Ovary (tissue), 9 donors: ENCODE data around the gene ANAPC16. TPM values are rescaled to one million over a fixed set of nuclear protein-coding genes. Genes with fewer than 3 reads are reported as not detected.

Experiments used
- DNase-seq, 5 donors: peaks; one replicate each; pipeline ENCODE4 v3.0.0-alpha.2; 2019 to 2020
- H3K27ac ChIP-seq, 2 donors: fragments of 200-600 bp; one replicate each; pipeline versions ENCODE4 v1.5.1 to v1.8.0; 2019 to 2022
- H3K27me3 ChIP-seq: fragments of 200-600 bp; one replicate; pipeline ENCODE4 v1.8.0; 2022
- H3K36me3 ChIP-seq: fragments of 200-600 bp; sonication (generic); one replicate; pipeline ENCODE4 v1.5.1; 2019
- H3K4me1 ChIP-seq: one replicate; pipeline ENCODE4 v1.8.1; 2013; ENCODE audit warnings: mild to moderate bottlenecking, moderate library complexity; ENCODE audit not compliant: insufficient read depth
- H3K4me3 ChIP-seq: fragments of 200-600 bp; sonication (generic); one replicate; pipeline ENCODE4 v1.5.1; 2017
- H3K9me3 ChIP-seq, 2 donors: fragments of 200-600 bp in 1 of 2; sonication (generic) in 1 of 2; one replicate each; pipeline versions ENCODE4 v1.5.1 to v1.8.1; 2013 to 2019; ENCODE audit warnings: mild to moderate bottlenecking in 1 of 2, moderate library complexity in 1 of 2
- CTCF ChIP-seq, 3 donors: fragments of 450-650 bp in 2 of 3; fragments of 200-600 bp in 1 of 3; IDR thresholded peaks; one replicate each; pipeline versions ENCODE4 v1.5.1 to v1.8.0; 2016 to 2022; ENCODE audit warnings: antibody characterized with exemption in 3 of 3, mild to moderate bottlenecking in 1 of 3
- EP300 ChIP-seq: sonication (generic); formaldehyde crosslinking; IDR thresholded peaks from one replicate; pipeline ENCODE4 v1.6.1; 2017; ENCODE audit warnings: antibody characterized with exemption
- POLR2A ChIP-seq: fragments of 450-650 bp; IDR thresholded peaks from one replicate; pipeline ENCODE4 v1.6.1; 2017; ENCODE audit warnings: antibody characterized with exemption, mild to moderate bottlenecking, moderate library complexity
- WGBS, 3 donors: extraction: QIAGEN DNeasy Blood & Tissue Kit in 1 of 3; methylation state at CpG; one replicate each; pipeline versions ENCODE4 v1.1.5 to v1.1.7; 2013 to 2017; 5-methylcytosine and 5-hydroxymethylcytosine counted together
- intact Hi-C, 4 donors: fragments of 100-400 bp; cut with DNase I; formaldehyde crosslinking; loops; one replicate each; pipeline versions ENCODE4 v1.11.0 to v1.15.1; 2022 to 2023
- polyA plus RNA-seq, 2 donors: library from polyadenylated mRNA; stranded (reverse); fragments of 200-250 nt in 1 of 2; fragments of 350-450 nt in 1 of 2; fragmentation: Illumina TruSeq in 1 of 2; extraction: RNeasy Lipid Tissue Mini Kit (QIAGEN cat#74804) in 1 of 2; gene quantifications; one replicate each; pipeline ENCODE4 v1.2.3, GENCODE V29; 2013 to 2014
- total RNA-seq, 7 donors: library from RNA; depleted of rRNA in 2 of 7; stranded (reverse); fragments of >200 nt in 2 of 7; fragmentation: NEBNext Ultra II Directional in 3 of 7; extraction: Animal tissue kit (Norgen Biotek cat#: 25700) in 3 of 7; gene quantifications; one replicate each; pipeline versions ENCODE4 v1.1.0 to v1.2.4, GENCODE V29; 2016 to 2023
- donor health status: DM: no; HTN: no; CAD: no; lungs with moderate emphysema.
- donor health status: DM: no; HTN: no; CAD: no.
- donor health status: Bipolar disorder and iron deficiency.
- donor health status: DM: yes; HTN: yes; CAD: no.
- donor health status: DM: no; HTN: no; CAD: no.
- donor health status: DM: yes; HTN: yes; CAD: no.

ANAPC16 gene
- total and polyA plus RNA-seq, 9 donors = 71.6 to 160 (median 120) TPM

GRCh38 chr10:72235544-72236279 is 19.9 kb downstream of the ANAPC16 start:
- peak in 1 of 5 donors; percentile 2 for DNase-seq
- Histone ChIP-seq H3K4me1 (no peaks in the 10 kb centered on the region), H3K27ac (no peak overlapping the region), H3K36me3 (no peaks in the 10 kb centered on the region), H3K9me3 (no peaks in the 10 kb centered on the region), H3K27me3 (no peaks in the 10 kb centered on the region), H3K4me3 (no peak overlapping the region)
- no peak for TF ChIP-seq CTCF (IDR thresholded peaks at IDR 0.05)
- WGBS, 3 donors = 83 to 89% (median 86%) methylated on average over 6 of the region's 6 CpGs
- intact Hi-C loops = loop anchor here in 1 of 4 donors (10.0 kb wide), 1 partner anchor 89 kb away; no protein-coding TSS in a partner anchor

DNA sequence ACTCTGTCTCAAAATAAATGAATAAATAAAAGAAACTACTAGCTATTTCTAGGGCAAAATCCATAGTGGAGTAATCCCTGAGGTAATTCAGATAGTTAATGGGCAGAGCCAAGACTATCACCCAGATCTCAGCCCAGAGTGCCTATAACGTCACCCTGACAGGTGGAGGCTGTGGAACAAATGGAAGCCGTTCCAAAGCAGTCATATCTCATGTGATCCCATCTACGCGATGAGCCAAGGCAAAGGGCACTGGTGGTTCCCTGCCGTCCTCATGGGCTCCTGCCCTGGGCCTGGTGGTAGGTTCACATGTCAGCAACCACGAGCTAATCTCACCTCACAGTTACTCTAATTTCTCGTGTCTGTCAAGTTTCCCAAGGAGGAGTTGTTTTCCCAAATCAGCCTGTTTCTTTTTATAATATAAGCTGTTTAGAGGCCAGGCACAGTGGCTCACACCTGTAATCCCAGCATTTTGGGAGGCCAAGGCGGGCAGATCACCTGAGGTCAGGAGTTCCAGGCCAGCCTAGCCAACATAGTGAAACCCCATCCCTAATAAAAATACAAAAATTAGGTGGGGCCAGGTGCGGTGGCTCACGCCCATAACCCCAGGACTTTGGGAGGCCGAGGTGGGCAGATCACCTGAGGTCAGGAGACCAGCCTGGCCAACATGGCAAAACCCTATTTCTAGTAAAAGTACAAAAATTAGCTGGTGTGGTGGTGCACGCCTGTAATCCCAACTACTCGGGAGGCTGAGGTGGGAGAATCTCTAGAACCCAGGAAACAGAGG is 22.8 kb downstream of the ANAPC16 start:
- Histone ChIP-seq H3K27me3 (no peaks in the 10 kb centered on the region), H3K4me3 (no peak overlapping the region), H3K27ac (peak overlapping the region in 1 of 2 donors; percentile 7), H3K36me3 (no peaks in the 10 kb centered on the region), H3K9me3 (no peaks in the 10 kb centered on the region), H3K4me1 (peaks cover 5% of the 10 kb centered on the region)
- TF ChIP-seq CTCF (IDR thresholded peaks at IDR 0.05) (no peak), POLR2A (no peak), EP300 (no peak)
- DNase-seq = peak in 2 of 5 donors; percentile 16 to 26
- WGBS, 3 donors = 89 to 92% (median 90%) methylated on average over 13 of the region's 13 CpGs
- intact Hi-C loops = loop anchor here in 1 of 4 donors (10.0 kb wide), 1 partner anchor 86 kb away; no protein-coding TSS in a partner anchor

- H3K9me3 ChIP-seq = no peaks in the 10 kb centered on the region
- 34 to 89% (median 86%) methylated on average over 1 of the region's 1 CpG for WGBS, 3 donors
- H3K36me3 ChIP-seq = no peaks in the 10 kb centered on the region
- TF ChIP-seq POLR2A (no peak), EP300 (no peak), CTCF (IDR thresholded peaks at IDR 0.05) (no peak)
- intact Hi-C loops = loop anchor here in 1 of 4 donors (10.0 kb wide), 1 partner anchor 85 kb away; no protein-coding TSS in a partner anchor
- no peak overlapping the region for H3K4me3 ChIP-seq
- H3K4me1 ChIP-seq = peaks cover 12% of the 10 kb centered on the region
- H3K27ac ChIP-seq = no peak overlapping the region
- no peaks in the 10 kb centered on the region for H3K27me3 ChIP-seq
- no peak for DNase-seq
Observed at GRCh38 chr10:72239409-72239808, 23.6 kb downstream of the ANAPC16 start.

GRCh38 chr10:72240371-72240770 is 24.6 kb downstream of the ANAPC16 start:
- TF ChIP-seq CTCF (IDR thresholded peaks at IDR 0.05) = no peak
- no peak for TF ChIP-seq EP300
- TF ChIP-seq POLR2A = no peak
- no peak overlapping the region for H3K27ac ChIP-seq
- intact Hi-C loops = loop anchor here in 2 of 4 donors (10.0 kb wide), 1 partner anchor 94 kb away; no protein-coding TSS in a partner anchor
- no peaks in the 10 kb centered on the region for H3K36me3 ChIP-seq
- H3K4me1 ChIP-seq = peaks cover 19% of the 10 kb centered on the region
- peak in 1 of 5 donors; percentile 26 for DNase-seq
- H3K27me3 ChIP-seq = no peaks in the 10 kb centered on the region
- 90 to 94% (median 93%) methylated on average over 7 of the region's 7 CpGs for WGBS, 3 donors
- no peaks in the 10 kb centered on the region for H3K9me3 ChIP-seq
- H3K4me3 ChIP-seq = no peak overlapping the region
